Skeletal muscle tissue (tissue), 4 donors: ENCODE data around the gene CDK3. TPM values are rescaled to one million over a fixed set of nuclear protein-coding genes. Genes with fewer than 3 reads are reported as not detected.
"Not testable (repeated sequence)": the region's sequence is repeated elsewhere in the genome, so short reads cannot be mapped to it uniquely, and the experiment has no call there.

ENCODE experiments used
- H3K27ac ChIP-seq: one replicate; pipeline ENCODE4 v1.7.0; 2013; ENCODE audit warnings: mild to moderate bottlenecking, low read depth, low read length, inconsistent platforms
- H3K27me3 ChIP-seq, 3 donors: one replicate each; pipeline ENCODE4 v1.7.0; 2013; ENCODE audit warnings: low read length in 3 of 3; ENCODE audit not compliant: control insufficient read depth in 3 of 3, insufficient read depth in 3 of 3
- H3K36me3 ChIP-seq, 3 donors: one replicate each; pipeline ENCODE4 v1.7.0; 2013; ENCODE audit warnings: low read length in 3 of 3; ENCODE audit not compliant: control insufficient read depth in 3 of 3, insufficient read depth in 3 of 3
- H3K4me1 ChIP-seq, 3 donors: one replicate each; pipeline ENCODE4 v1.7.0; 2013; ENCODE audit warnings: low read length in 3 of 3, mild to moderate bottlenecking in 3 of 3; ENCODE audit not compliant: control insufficient read depth in 3 of 3, insufficient read depth in 3 of 3
- H3K4me3 ChIP-seq, 3 donors: one replicate each; pipeline ENCODE4 v1.7.0; 2013; ENCODE audit warnings: low read length in 3 of 3
- H3K9ac ChIP-seq, 3 donors: one replicate each; pipeline ENCODE4 v1.7.0; 2013; ENCODE audit warnings: low read length in 3 of 3, mild to moderate bottlenecking in 3 of 3, moderate library complexity in 2 of 3, low read depth in 1 of 3
- H3K9me3 ChIP-seq, 3 donors: one replicate each; pipeline ENCODE4 v1.7.0; 2013; ENCODE audit warnings: low read length in 3 of 3; ENCODE audit not compliant: control insufficient read depth in 3 of 3
- total RNA-seq: library from RNA; depleted of rRNA; stranded (reverse); fragments of >200 nt; gene quantifications from one replicate; pipeline ENCODE4 v1.2.3, GENCODE V29; 2014
- donor health status: Osteomylitis.

Gene CDK3
- total RNA-seq, result 1.6 TPM

- Histone ChIP-seq H3K27me3 (no peaks in the 10 kb centered on the region), H3K27ac (no peak within 1 kb of the TSS), H3K9ac (peak within 1 kb of the TSS in 1 of 3 donors; percentile 8), H3K9me3 (no peaks in the 10 kb centered on the region), H3K4me3 (no peak within 1 kb of the TSS), H3K4me1 (peaks cover 0 to 16% (median 3%) of the 10 kb centered on the region in 3 donors), H3K36me3 (peaks cover 0 to 10% (median 0%) of the 10 kb centered on the region in 3 donors)
Observed at GRCh38 chr17:76000755-76001521, at the start of gene CDK3. CDK3 (plus strand) TSS chr17:76000855; CDS start chr17:76001426, 571 bp downstream.

DNA sequence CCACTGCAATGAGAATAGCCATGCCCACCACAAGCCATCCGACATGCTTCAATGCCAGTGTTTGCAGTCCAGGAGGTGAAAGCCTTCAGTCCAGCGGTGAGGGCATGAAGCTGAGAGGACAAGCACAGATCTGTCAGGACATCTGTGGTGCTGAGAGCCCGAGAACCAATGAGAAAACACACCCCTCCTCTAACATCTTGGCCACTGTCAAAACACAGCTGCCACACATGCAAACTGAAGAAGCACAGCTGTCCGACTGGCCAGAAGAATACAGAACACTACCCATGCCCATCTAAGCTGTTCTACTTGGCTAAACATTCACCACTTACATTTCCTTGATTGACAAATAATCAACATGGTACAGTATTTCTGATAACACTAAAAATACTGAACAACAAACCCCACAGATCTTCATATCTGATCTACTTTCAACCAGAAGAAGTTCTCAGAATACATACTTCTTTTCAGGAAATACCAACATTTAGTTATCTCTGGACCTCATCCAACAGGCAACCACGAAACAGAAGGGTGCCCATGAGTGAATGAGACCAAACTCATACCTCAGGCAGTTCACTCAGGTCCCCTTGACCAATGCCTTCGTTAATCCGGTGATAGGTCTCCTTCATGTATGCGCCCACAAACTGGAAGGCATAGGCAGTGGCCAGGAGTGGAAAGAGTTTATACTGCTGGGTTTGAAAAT, 49.6 kb upstream of the CDK3 start:
- H3K4me3 ChIP-seq, result no peak overlapping the region
- no peak overlapping the region for H3K9ac ChIP-seq
- no peaks in the 10 kb centered on the region for H3K9me3 ChIP-seq
- H3K36me3 ChIP-seq, result peaks cover 62 to 77% (median 68%) of the 10 kb centered on the region in 3 donors
- H3K4me1 ChIP-seq, result peaks cover 0 to 1% (median 0%) of the 10 kb centered on the region in 3 donors
- H3K27ac ChIP-seq, result no peak overlapping the region
- no peaks in the 10 kb centered on the region for H3K27me3 ChIP-seq

- Histone ChIP-seq H3K9me3 (no peaks in the 10 kb centered on the region), H3K27ac (no peak overlapping the region), H3K36me3 (peaks cover 13 to 17% (median 16%) of the 10 kb centered on the region in 3 donors), H3K27me3 (no peaks in the 10 kb centered on the region), H3K9ac (no peak overlapping the region), H3K4me3 (no peak overlapping the region), H3K4me1 (no peaks in the 10 kb centered on the region)
Observed at GRCh38 chr17:75959051-75959838, 41.4 kb upstream of the CDK3 start.

- H3K9me3 ChIP-seq, result no peaks in the 10 kb centered on the region
- H3K27me3 ChIP-seq, result no peaks in the 10 kb centered on the region
- H3K9ac ChIP-seq, result no peak overlapping the region
- H3K4me3 ChIP-seq, result no peak overlapping the region
- no peaks in the 10 kb centered on the region for H3K4me1 ChIP-seq
- no peak overlapping the region for H3K27ac ChIP-seq
- peaks cover 12 to 16% (median 15%) of the 10 kb centered on the region in 3 donors for H3K36me3 ChIP-seq
Observed at GRCh38 chr17:75959839-75960511, 40.7 kb upstream of the CDK3 start.

DNA sequence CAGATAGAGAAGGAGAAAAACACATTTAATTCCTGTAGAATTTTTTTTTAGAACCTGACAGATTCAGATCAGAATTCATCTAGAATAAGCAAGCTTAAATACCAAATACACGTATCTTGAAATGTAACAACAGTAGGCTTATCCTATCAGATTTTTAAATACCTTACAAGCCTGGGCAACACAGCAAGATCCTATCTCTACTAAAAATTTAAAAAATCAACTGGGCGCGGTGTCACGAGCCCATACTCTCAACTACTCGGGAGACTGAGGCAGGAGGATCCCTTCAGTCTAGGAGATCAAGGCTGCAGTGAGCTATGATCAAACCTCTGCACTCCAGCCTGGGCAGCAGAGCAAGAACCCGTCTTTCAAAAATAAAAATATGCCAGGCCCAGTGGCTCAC, 35.2 kb upstream of the CDK3 start:
- Histone ChIP-seq H3K4me1 (no peaks in the 10 kb centered on the region), H3K36me3 (peaks cover 0 to 6% (median 0%) of the 10 kb centered on the region in 3 donors), H3K27me3 (no peaks in the 10 kb centered on the region), H3K4me3 (no peak overlapping the region), H3K9ac (no peak overlapping the region), H3K27ac (no peak overlapping the region), H3K9me3 (no peaks in the 10 kb centered on the region)

GRCh38 chr17:75969044-75969443, 31.6 kb upstream of the CDK3 start:
- H3K4me3 ChIP-seq, H3K27ac ChIP-seq, H3K9me3 ChIP-seq, H3K9ac ChIP-seq, H3K27me3 ChIP-seq, H3K4me1 ChIP-seq, H3K36me3 ChIP-seq: not testable (repeated sequence)

DNA sequence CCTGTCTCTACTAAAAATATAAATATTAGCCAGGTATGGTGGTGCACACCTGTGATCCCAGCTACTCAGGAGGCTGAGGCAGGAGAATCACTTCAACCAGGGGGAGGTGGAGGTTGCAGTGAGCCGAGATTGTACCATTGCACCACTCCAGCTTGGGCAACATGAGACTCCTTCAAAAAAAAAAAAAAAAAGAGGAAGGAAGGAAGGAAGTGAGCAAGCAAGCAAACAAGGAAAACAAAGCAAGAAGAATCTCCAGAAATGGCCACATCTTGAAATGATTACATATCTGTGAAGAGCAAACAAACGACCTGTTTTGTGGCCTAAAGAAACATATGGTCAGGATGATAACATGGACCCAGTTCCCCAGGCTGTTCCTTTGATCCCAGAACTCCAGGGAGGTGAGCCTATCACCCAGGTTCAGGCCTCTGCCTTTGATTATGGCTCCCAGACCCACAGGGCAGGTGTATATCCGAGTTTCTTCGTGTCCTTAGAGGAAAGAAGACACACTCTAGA, 30.6 kb upstream of the CDK3 start:
- Histone ChIP-seq H3K9me3 (no peaks in the 10 kb centered on the region), H3K36me3 (peaks cover 3 to 10% (median 6%) of the 10 kb centered on the region in 3 donors), H3K27me3 (no peaks in the 10 kb centered on the region), H3K9ac (no peak overlapping the region), H3K4me3 (no peak overlapping the region), H3K27ac (no peak overlapping the region), H3K4me1 (peaks cover 0 to 9% (median 3%) of the 10 kb centered on the region in 3 donors)

GRCh38 chr17:75970626-75971025, 30.0 kb upstream of the CDK3 start:
- Histone ChIP-seq H3K4me3 (no peak overlapping the region), H3K9me3 (no peaks in the 10 kb centered on the region), H3K27ac (no peak overlapping the region), H3K27me3 (no peaks in the 10 kb centered on the region), H3K36me3 (peaks cover 3 to 10% (median 6%) of the 10 kb centered on the region in 3 donors), H3K9ac (no peak overlapping the region), H3K4me1 (peaks cover 0 to 9% (median 3%) of the 10 kb centered on the region in 3 donors)

- Histone ChIP-seq H3K4me1 (peaks cover 7 to 29% (median 23%) of the 10 kb centered on the region in 3 donors), H3K27ac (peak overlapping the region; percentile 32), H3K36me3 (peaks cover 1 to 10% (median 3%) of the 10 kb centered on the region in 3 donors)
- not testable (repeated sequence) for H3K4me3 ChIP-seq, H3K9me3 ChIP-seq, H3K27me3 ChIP-seq, H3K9ac ChIP-seq
Observed at GRCh38 chr17:75975187-75975586, 25.5 kb upstream of the CDK3 start.
